ENCODE data around the gene OR3A2. TPM values are rescaled to one million over a fixed set of nuclear protein-coding genes. Genes with fewer than 3 reads are reported as not detected.
"Not testable (repeated sequence)": the region's sequence is repeated elsewhere in the genome, so short reads cannot be mapped to it uniquely, and the experiment has no call there.

Gene OR3A2
- not detected for total RNA-seq

DNA sequence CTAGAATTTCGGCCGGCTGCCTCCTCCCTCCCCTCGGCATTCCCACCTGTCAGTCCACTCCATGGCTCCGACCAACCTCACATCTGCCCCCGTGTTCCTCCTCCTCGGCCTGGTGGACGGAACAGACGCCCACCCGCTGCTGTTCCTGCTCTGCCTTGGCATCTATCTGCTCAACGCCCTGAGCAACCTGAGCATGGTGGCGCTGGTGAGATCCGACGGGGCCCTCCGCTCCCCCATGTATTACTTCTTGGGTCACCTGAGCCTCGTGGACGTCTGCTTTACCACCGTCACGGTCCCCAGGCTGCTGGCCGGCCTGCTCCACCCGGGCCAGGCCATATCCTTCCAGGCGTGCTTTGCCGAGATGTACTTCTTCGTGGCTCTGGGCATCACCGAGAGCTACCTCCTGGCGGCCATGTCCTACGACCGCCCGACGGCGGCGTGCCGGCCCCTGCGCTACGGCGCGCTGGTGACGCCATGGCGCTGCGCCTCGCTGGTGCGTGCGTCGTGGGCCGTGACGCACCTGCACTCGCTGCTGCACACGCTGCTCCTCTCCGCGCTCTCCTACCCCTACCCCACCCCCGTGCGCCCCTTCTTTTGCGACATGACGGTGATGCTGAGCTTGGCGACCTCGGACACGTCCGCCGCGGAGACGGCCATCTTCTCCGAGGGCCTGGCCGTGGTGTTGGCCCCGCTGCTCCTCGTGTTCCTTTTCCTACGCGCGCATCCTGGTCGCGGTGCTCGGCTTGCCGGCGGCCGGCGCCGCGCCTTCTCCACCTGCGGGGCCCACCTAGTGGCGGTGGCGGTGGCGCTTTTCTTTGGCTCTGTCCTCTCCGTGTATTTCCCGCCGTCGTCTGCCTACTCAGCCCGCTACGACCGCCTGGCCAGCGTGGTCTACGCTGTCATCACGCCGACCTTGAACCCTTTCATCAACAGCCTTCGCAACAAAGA, at the start of gene OR3A2:
Gene OR3A2, minus strand, starts transcription at position 440 of the 948 bp plus-strand sequence.
- H3K27ac ChIP-seq: no peak within 1 kb of the TSS
- TF ChIP-seq POLR2AphosphoS5 (IDR thresholded peaks at IDR 0.05) (no peak), POLR2A (IDR thresholded peaks at IDR 0.05) (no peak), CTCF (IDR thresholded peaks at IDR 0.05) (no peak)

GRCh38 chr17:3433741-3434140, 47.6 kb upstream of the OR3A2 start, which contains the start of gene OR1E2:
Gene OR1E2, minus strand, starts transcription at chr17:3433841. Its CDS starts 0 bp downstream, at chr17:3433841.
- intact Hi-C loops (cut with DNase I; ENCODE audit: low total_unique reads): no loop called here
- H3K27me3 ChIP-seq: no peaks in the 10 kb centered on the region

More for the DNA sequence above, at the start of gene OR3A2:
- DNase-seq (ENCODE audit: low spot score in 2 of 2): no peak
- Histone ChIP-seq H3K4me3 (peak within 1 kb of the TSS in 1 of 3 donors; percentile 50), H3K36me3 (no peaks in the 10 kb centered on the region), H3K9me3 (no peaks in the 10 kb centered on the region), H3K4me1 (no peaks in the 10 kb centered on the region), H3K27me3 (peaks cover 0 to 26% of the 10 kb centered on the region in 2 donors)
- intact Hi-C loops (cut with DNase I; ENCODE audit: low total_unique reads): no loop called here

DNA sequence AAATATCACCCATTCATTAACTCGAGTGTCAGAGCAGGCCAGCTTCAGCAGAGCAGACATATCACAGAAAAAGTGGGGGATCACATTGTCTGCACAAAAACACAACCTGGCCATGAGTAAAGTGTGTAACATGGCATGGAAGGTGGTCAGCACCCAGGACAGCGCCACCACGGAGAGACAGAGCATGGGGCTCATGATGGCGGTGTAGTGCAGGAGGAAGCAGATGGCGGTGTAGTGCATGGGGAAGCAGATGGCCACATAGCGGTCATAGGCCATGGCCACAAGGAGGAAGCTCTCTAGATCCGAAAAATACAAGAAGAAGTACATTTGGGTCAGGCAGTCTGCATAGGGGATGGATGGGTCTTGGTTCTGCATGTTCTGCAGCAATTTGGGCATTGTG, 47.1 kb upstream of the OR3A2 start:
- H3K36me3 ChIP-seq; DNase-seq (ENCODE audit: low spot score in 2 of 2); H3K27ac ChIP-seq; H3K4me3 ChIP-seq; H3K27me3 ChIP-seq; intact Hi-C loops (cut with DNase I; ENCODE audit: low total_unique reads); H3K4me1 ChIP-seq: not testable (repeated sequence)
- H3K9me3 ChIP-seq: peaks cover 0 to 14% of the 10 kb centered on the region in 2 donors

More at GRCh38 chr17:3433741-3434140, 47.6 kb upstream of the OR3A2 start, which contains the start of gene OR1E2:
- no peaks in the 10 kb centered on the region for H3K36me3 ChIP-seq
- no peaks in the 10 kb centered on the region for H3K4me1 ChIP-seq
- H3K9me3 ChIP-seq: peaks cover 0 to 14% of the 10 kb centered on the region in 2 donors
- H3K27ac ChIP-seq: no peak within 1 kb of the TSS
- TF ChIP-seq CTCF (IDR thresholded peaks at IDR 0.05) (no peak), POLR2A (IDR thresholded peaks at IDR 0.05) (no peak), POLR2AphosphoS5 (IDR thresholded peaks at IDR 0.05) (no peak)
- H3K4me3 ChIP-seq: no peak within 1 kb of the TSS
- no peak for DNase-seq (ENCODE audit: low spot score in 2 of 2)

DNA sequence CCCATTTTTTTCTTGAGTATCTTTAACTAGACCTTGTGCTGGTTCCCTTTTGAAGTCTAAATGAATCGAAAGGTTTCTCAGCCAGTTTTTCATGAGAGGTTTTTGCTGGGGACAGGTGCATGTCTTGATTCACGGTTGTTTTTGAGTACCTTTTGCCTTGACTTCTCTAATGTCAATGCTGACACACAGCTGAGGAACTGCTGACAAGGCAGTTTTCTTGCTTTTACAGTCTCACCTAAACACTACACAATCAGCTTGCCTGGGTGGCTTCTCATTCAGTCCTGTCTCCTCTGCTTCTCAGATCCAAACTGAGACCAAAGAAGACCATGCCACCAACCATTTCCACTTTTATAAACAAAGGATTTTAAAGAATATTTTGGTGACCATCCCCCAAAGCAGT, 32.1 kb upstream of the OR3A2 start:
- no peak overlapping the region for H3K4me3 ChIP-seq

GRCh38 chr17:3415610-3416009, 29.5 kb upstream of the OR3A2 start:
- intact Hi-C loops (cut with DNase I; ENCODE audit: low total_unique reads): no loop called here
- Histone ChIP-seq H3K9me3 (no peaks in the 10 kb centered on the region), H3K36me3 (no peaks in the 10 kb centered on the region), H3K27me3 (no peaks in the 10 kb centered on the region), H3K4me3 (no peak overlapping the region), H3K27ac (no peak overlapping the region), H3K4me1 (no peaks in the 10 kb centered on the region)
- no peak for DNase-seq (ENCODE audit: low spot score in 2 of 2)
- TF ChIP-seq POLR2AphosphoS5 (IDR thresholded peaks at IDR 0.05) (no peak), CTCF (IDR thresholded peaks at IDR 0.05) (no peak), POLR2A (IDR thresholded peaks at IDR 0.05) (no peak)

More for the DNA sequence above, 32.1 kb upstream of the OR3A2 start:
- no peaks in the 10 kb centered on the region for H3K27me3 ChIP-seq
- H3K9me3 ChIP-seq: no peaks in the 10 kb centered on the region
- intact Hi-C loops (cut with DNase I; ENCODE audit: low total_unique reads): no loop called here
- TF ChIP-seq CTCF (IDR thresholded peaks at IDR 0.05) (no peak), POLR2AphosphoS5 (IDR thresholded peaks at IDR 0.05) (no peak), POLR2A (IDR thresholded peaks at IDR 0.05) (no peak)
- H3K27ac ChIP-seq: no peak overlapping the region
- no peaks in the 10 kb centered on the region for H3K36me3 ChIP-seq
- no peak for DNase-seq (ENCODE audit: low spot score in 2 of 2)
- no peaks in the 10 kb centered on the region for H3K4me1 ChIP-seq

GRCh38 chr17:3412216-3412615, 26.1 kb upstream of the OR3A2 start:
- DNase-seq (ENCODE audit: low spot score in 2 of 2); H3K4me1 ChIP-seq; H3K36me3 ChIP-seq; H3K27ac ChIP-seq; H3K4me3 ChIP-seq; intact Hi-C loops (cut with DNase I; ENCODE audit: low total_unique reads); H3K27me3 ChIP-seq: not testable (repeated sequence)
- peaks cover 5 to 15% of the 10 kb centered on the region in 2 donors for H3K9me3 ChIP-seq
